OCI-LY3 (cell line): ENCODE data around the gene SEC62.

Experiments used
- CTCF ChIP-seq: fragments of 200-600, 300-600 bp; sonication (generic); IDR thresholded peaks from 2 replicates; pipeline ENCODE4 v1.5.1; 2014; ENCODE audit warnings: antibody characterized with exemption, low read length, low read depth
- EZH2phosphoT487 ChIP-seq: fragments of 200-600 bp; shearing (Covaris generic); IDR thresholded peaks from 2 replicates; pipeline ENCODE4 v1.6.1; 2018; ENCODE audit warnings: antibody characterized with exemption, mixed run types, low read depth

- TF ChIP-seq CTCF (no peak), EZH2phosphoT487 (no peak)
These were observed 32.1 kb downstream of the SEC62 start for GRCh38 chr3:169998668-169999131.
